CD4-positive, alpha-beta T cell treated with Interleukin-2 at 100 ng/mL for 4 hours (primary cell): ENCODE measurements around the gene TRABD2A.

ENCODE experiments used
- DNase-seq: peaks from one replicate; pipeline ENCODE4 v3.0.0-alpha.2; 2020; ENCODE audit warnings: low spot score

TRABD2A gene

GRCh38 chr2:84849271-84849952, 31.5 kb downstream of the TRABD2A start:
- peak; percentile 65 for DNase-seq

- no peak for DNase-seq
Measured at GRCh38 chr2:84847326-84848050, 33.4 kb downstream of the TRABD2A start.

- DNase-seq = no peak
Measured at GRCh38 chr2:84846741-84847142, 34.1 kb downstream of the TRABD2A start.

GRCh38 chr2:84846041-84846663, 34.7 kb downstream of the TRABD2A start:
- DNase-seq = peak; percentile 82

GRCh38 chr2:84844141-84844540, 36.7 kb downstream of the TRABD2A start:
- no peak for DNase-seq

- no peak for DNase-seq
Measured at GRCh38 chr2:84841577-84841976, 39.3 kb downstream of the TRABD2A start.

GRCh38 chr2:84840306-84840705, 40.6 kb downstream of the TRABD2A start:
- DNase-seq = no peak

- DNase-seq = no peak
Measured at GRCh38 chr2:84839851-84840250, 41.0 kb downstream of the TRABD2A start.

- no peak for DNase-seq
Measured at GRCh38 chr2:84838434-84839145, 42.3 kb downstream of the TRABD2A start.

GRCh38 chr2:84836215-84836614, 44.7 kb downstream of the TRABD2A start:
- DNase-seq = no peak

- no peak for DNase-seq
Measured at GRCh38 chr2:84833481-84834150, 47.3 kb downstream of the TRABD2A start.

GRCh38 chr2:84832772-84833461, 48.0 kb downstream of the TRABD2A start:
- peak; percentile 38 for DNase-seq

GRCh38 chr2:84830758-84831500, 50.0 kb downstream of the TRABD2A start:
- no peak for DNase-seq

- no peak for DNase-seq
Measured at GRCh38 chr2:84830095-84830494, 50.8 kb downstream of the TRABD2A start.

GRCh38 chr2:84829693-84830092, 51.2 kb downstream of the TRABD2A start:
- DNase-seq = no peak

- no peak for DNase-seq
Measured at GRCh38 chr2:84827978-84828575, 52.8 kb downstream of the TRABD2A start.

GRCh38 chr2:84823788-84824187, 57.1 kb downstream of the TRABD2A start:
- no peak for DNase-seq

GRCh38 chr2:84823229-84823628, 57.7 kb downstream of the TRABD2A start:
- no peak for DNase-seq

- DNase-seq = no peak
Measured at GRCh38 chr2:84821806-84822205, 59.1 kb downstream of the TRABD2A start.

GRCh38 chr2:84817239-84817655, 63.6 kb downstream of the TRABD2A start:
- peak; percentile 26 for DNase-seq
